OCI-LY3 (cell line): Measurements from ENCODE around the gene PRMT2.

Experiments
- EZH2phosphoT487 ChIP-seq: fragments of 200-600 bp; shearing (Covaris generic); IDR thresholded peaks from 2 replicates; pipeline ENCODE4 v1.6.1; 2018; ENCODE audit warnings: antibody characterized with exemption, mixed run types, low read depth
- TF ChIP-seq, protein P1 (sequence below): fragments of 200-600, 300-600 bp; sonication (generic); IDR thresholded peaks from 2 replicates; pipeline ENCODE4 v1.5.1; 2014; ENCODE audit warnings: antibody characterized with exemption, low read length, low read depth

DNA sequence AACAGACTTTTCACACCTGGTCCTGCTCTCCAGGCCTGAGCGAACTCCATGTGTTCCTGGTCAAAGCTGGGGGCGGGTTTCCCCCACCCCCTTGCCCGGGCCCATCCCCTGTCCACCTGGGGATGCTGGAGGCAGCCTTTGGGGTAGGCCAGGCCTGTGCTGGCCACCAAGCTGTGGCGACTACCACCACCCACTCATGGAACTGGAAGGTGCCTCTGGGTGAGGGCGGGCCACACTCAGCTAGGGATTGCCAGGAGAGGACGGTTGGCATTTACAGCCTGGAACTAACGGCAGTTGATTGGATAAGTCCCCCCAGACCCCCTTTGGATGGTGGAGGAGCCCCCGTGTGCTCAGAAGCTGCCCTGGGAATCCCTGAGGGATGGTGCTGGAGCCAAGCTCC, 38.4 kb upstream of the PRMT2 start:
- TF ChIP-seq, protein P1, sequence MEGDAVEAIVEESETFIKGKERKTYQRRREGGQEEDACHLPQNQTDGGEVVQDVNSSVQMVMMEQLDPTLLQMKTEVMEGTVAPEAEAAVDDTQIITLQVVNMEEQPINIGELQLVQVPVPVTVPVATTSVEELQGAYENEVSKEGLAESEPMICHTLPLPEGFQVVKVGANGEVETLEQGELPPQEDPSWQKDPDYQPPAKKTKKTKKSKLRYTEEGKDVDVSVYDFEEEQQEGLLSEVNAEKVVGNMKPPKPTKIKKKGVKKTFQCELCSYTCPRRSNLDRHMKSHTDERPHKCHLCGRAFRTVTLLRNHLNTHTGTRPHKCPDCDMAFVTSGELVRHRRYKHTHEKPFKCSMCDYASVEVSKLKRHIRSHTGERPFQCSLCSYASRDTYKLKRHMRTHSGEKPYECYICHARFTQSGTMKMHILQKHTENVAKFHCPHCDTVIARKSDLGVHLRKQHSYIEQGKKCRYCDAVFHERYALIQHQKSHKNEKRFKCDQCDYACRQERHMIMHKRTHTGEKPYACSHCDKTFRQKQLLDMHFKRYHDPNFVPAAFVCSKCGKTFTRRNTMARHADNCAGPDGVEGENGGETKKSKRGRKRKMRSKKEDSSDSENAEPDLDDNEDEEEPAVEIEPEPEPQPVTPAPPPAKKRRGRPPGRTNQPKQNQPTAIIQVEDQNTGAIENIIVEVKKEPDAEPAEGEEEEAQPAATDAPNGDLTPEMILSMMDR: no peak
- TF ChIP-seq EZH2phosphoT487: no peak
